ENCODE results near the gene KCNJ6. TPM values are rescaled to one million over a fixed set of nuclear protein-coding genes. Genes with fewer than 3 reads are reported as not detected.
A peak's percentile ranks its signal among the peaks of the same experiment; 100 is the strongest.
"Not testable (repeated sequence)": the region's sequence is repeated elsewhere in the genome, so short reads cannot be mapped to it uniquely, and the experiment has no call there.

KCNJ6 gene
- total RNA-seq: under 0.01 TPM

DNA sequence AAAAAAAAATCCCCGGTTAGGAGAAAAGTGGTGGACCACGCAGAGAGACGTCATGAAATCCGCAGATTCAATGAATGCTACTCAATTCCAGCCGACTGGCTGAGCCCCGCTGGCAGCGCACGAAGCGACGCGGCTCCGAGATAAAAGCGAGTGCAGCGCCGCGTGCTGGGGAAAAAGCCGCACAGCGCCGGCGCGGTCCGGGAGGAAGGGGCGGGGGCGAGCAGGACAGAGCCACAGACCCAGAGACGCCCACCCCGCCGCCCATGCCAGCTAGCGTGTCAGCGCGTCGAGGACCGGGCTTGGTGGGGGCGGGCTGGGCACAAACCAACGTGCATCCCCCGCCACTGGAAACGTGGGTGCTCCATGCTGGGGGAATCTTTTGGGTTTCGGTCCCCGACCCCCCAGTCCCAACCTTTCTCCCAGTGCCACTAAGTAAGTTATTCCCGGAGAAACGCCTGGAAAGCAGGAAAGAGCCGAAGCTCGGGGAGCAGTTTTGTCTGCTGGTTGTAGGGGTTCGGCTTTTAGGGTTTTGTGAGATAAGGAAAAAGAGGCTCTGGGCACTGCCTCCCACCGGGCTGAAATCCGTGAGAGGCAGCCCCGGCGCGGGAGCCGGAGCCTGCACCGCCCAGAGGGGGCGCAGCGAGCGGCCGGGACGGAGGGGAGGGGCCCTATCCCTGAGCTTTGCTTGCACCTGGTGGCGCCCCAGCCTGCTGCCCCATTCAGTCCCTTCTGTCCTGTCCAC, at the start of gene KCNJ6:
TSS of gene KCNJ6 (minus strand) at position 148 of the 742 bp plus-strand sequence. CDS start 75,775 bp downstream, outside the sequence.
- DNase-seq (ENCODE audit: low read depth in 2 of 3, low spot score in 2 of 3): peak in 2 of 3 donors; percentile 53 to 66

- DNase-seq (ENCODE audit: low read depth in 2 of 3, low spot score in 2 of 3): no peak
These were observed 49.0 kb upstream of the KCNJ6 start for GRCh38 chr21:37965088-37965805.

- no peak for DNase-seq (ENCODE audit: low read depth in 2 of 3, low spot score in 2 of 3)
These were observed 42.3 kb upstream of the KCNJ6 start for GRCh38 chr21:37958537-37958936.

- DNase-seq (ENCODE audit: low read depth in 2 of 3, low spot score in 2 of 3): no peak
These were observed 40.5 kb upstream of the KCNJ6 start for GRCh38 chr21:37956772-37957171.

DNA sequence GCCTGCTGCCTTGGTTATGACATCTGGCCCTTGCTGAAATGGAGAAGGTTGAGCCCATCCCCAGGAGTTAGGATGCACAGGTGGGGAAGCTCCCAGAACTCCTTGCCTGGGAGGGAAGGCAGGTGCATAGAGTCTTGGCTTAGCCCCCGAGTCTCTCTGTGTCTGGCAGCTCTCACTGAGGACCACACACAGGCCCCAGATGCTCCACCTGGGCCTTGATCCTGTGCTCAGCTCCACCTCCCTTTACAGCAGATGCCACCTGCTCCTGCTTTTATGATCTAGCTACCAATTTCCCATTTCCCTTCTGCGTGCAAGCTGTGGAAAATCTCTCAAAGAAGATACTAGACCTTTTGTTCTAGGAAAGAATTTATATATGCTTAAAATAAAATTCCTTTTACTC, 28.8 kb upstream of the KCNJ6 start:
- no peak for DNase-seq (ENCODE audit: low read depth in 2 of 3, low spot score in 2 of 3)

DNA sequence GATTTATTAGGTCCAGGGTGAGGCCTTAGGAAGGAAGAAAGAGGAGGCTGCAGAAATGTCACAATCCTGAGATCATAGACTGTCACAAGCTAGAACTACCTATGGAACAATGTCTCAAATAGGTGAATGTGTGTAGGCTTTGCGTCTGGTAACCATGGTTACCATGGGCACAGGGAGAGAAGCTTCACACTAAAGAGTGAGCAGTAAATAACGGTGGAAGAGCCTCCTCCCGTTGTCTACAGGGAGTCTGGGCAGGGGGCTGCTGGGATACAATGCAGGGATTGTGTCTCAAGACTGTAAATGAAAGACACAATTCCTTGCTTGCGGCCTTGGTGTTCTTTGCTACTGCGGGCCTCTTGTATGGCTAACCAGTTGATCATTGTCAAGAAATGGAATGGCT, 28.2 kb upstream of the KCNJ6 start:
- DNase-seq (ENCODE audit: low read depth in 2 of 3, low spot score in 2 of 3): no peak

DNA sequence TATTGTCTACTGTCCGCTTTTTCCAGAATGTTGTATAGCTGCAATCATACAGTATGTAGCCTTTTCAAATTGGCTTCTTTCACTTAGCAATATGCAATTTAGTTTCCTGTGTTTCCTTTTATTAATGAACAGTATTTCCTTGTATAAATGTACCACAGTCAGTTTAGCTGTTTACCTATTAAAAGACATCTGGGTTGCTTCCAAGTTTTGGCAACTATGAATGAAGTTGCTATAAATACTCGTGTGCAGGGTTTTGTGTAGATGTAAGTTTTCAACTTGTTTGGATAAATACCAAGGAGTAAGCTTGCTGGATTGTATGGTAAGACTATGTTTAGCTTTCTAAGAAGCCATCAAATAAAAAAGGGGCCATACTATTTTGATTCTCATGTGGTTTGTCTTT, 24.4 kb upstream of the KCNJ6 start:
- no peak for DNase-seq (ENCODE audit: low read depth in 2 of 3, low spot score in 2 of 3)

GRCh38 chr21:37939838-37940237, 23.6 kb upstream of the KCNJ6 start:
- DNase-seq (ENCODE audit: low read depth in 2 of 3, low spot score in 2 of 3): no peak

- no peak for DNase-seq (ENCODE audit: low read depth in 2 of 3, low spot score in 2 of 3)
These were observed 23.0 kb upstream of the KCNJ6 start for GRCh38 chr21:37939251-37939650.

GRCh38 chr21:37937668-37938067, 21.4 kb upstream of the KCNJ6 start:
- no peak for DNase-seq (ENCODE audit: low read depth in 2 of 3, low spot score in 2 of 3)

DNA sequence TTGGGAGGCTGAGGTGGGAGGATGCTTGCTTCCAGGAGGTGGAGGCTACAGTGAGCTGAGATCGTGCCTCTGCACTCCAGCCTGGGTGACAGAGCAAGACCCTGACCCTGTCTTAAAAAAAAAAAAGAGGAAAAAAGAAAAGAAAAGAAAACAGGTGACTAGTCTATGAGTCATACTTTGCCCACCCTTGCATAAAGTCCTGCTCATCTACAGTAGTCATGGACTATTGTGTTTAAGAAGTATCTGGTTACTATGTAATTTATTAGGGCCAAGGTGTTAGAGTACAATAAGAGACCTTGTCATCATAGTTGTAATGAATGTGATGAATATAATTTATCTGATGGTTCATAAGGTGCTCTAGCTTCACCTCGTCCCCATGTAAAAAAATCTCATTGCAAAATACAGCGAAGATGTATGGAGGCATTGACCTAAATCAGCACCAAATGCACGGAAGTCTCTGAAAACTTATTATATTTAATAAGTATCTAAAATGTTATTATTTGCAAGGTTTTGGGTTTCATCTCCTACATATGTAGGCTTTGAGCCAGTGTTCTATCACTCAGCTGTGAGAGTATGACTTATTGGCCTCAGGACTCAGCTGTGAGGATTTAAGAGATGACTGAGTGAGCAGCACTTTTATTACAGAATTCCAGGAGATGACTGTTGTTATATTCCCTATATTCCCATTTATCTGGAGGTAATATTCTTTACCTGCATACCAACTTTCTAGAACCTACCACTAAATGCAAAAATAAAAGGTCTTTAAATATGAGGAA, 19.9 kb upstream of the KCNJ6 start:
- no peak for DNase-seq (ENCODE audit: low read depth in 2 of 3, low spot score in 2 of 3)

GRCh38 chr21:37932936-37933335, 16.7 kb upstream of the KCNJ6 start:
- DNase-seq (ENCODE audit: low read depth in 2 of 3, low spot score in 2 of 3): no peak

GRCh38 chr21:37927711-37928110, 11.5 kb upstream of the KCNJ6 start:
- DNase-seq (ENCODE audit: low read depth in 2 of 3, low spot score in 2 of 3): no peak

DNA sequence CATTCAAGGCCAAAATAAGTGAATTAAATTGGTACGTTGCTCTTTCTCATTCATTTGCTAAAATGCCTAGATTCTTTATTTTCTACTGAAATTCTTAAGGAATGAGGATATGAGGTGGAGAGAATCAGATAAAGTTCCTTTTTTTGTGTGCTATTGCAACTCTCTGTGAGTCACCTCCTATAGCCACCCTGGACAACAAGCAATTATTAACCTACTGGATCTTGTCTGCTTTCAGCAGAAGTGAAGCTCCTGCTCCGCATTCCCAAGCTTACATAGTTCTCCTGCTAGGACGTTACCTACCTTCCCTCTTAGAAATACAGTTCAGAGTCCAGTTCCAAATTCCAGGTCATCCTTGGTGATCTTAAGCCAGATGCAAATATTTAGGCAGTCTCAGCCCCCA, 4.8 kb upstream of the KCNJ6 start:
- no peak for DNase-seq (ENCODE audit: low read depth in 2 of 3, low spot score in 2 of 3)

GRCh38 chr21:37920302-37920701, 4.0 kb upstream of the KCNJ6 start:
- DNase-seq (ENCODE audit: low read depth in 2 of 3, low spot score in 2 of 3): not testable (repeated sequence)

DNA sequence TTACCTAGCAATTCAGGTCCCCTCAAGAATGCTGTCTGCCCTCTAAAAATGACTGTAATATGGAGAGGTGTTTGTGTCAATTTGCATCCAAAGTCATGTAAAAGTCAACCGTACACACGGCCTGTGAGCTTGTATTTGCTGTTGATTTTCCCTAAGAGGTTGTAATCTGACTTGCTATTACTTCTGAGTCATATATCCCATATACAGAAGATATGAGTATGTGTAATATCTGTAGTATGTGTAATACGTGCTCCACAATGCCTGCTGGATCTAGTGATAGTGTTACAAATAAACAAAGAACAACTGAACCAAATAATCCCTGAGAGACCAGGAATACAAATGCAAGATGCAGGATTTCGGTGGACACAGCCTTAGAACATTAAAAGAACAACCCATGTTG, 1.4 kb upstream of the KCNJ6 start:
- no peak for DNase-seq (ENCODE audit: low read depth in 2 of 3, low spot score in 2 of 3)

GRCh38 chr21:37915941-37916309, 332 bp downstream of the KCNJ6 start:
- no peak for DNase-seq (ENCODE audit: low read depth in 2 of 3, low spot score in 2 of 3)

- no peak for DNase-seq (ENCODE audit: low read depth in 2 of 3, low spot score in 2 of 3)
These were observed 753 bp downstream of the KCNJ6 start for GRCh38 chr21:37915497-37915911.

DNA sequence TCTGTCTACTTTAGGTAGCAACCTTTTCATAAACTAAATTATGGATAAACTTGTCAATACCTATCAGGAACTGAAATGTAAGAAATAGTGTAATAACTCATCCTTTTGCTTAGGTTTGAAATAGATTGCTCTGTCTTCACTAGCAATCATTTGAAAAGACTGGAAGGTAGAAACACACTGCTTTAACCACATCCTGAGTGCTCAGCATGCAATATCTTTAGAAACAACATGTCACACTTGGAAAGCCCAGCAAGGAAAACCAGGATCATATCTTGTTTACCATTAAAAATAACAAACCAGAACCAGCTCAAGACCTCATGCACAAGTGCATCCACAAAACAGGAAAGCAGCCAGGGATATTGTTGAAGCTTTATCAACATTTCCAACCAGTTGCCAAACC, 3.6 kb downstream of the KCNJ6 start:
- DNase-seq (ENCODE audit: low read depth in 2 of 3, low spot score in 2 of 3): no peak

DNA sequence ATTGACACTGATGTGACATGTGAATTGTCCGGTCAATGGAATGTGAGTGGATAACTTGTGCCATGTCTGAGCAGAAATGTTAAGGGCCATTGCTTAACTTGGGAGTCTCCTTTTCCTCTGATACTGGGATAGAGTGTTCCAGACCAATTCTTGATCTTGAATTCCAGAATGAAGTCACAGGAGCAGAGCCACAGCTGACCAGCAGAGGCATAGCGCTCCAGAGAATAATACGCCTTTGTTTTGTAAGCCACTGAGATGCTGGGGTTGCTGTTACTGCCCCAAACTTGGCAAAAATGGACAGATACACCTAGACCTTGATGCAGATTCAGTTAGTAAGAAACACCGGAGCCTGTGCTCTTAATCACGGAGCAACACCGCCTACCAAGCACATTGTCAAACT, 6.3 kb downstream of the KCNJ6 start:
- DNase-seq (ENCODE audit: low read depth in 2 of 3, low spot score in 2 of 3): no peak

DNA sequence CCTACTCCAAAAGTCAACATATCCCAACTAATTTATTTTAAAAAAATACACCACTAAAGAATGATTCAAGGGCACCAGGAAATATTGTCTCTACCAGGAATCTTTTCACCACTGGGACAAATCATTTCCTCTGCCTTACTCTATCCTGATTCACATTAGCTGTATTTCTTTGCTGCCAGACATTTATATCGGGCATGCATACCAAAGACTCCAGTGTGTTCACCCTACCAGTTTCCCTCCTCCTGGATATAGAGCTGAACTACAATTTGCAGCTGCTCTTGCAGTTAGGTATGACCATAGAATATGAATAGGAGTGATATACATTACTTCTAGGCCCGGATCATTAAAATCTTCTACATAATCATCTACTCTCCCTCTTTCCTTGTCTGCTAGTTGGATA, 7.6 kb downstream of the KCNJ6 start:
- DNase-seq (ENCODE audit: low read depth in 2 of 3, low spot score in 2 of 3): no peak

DNA sequence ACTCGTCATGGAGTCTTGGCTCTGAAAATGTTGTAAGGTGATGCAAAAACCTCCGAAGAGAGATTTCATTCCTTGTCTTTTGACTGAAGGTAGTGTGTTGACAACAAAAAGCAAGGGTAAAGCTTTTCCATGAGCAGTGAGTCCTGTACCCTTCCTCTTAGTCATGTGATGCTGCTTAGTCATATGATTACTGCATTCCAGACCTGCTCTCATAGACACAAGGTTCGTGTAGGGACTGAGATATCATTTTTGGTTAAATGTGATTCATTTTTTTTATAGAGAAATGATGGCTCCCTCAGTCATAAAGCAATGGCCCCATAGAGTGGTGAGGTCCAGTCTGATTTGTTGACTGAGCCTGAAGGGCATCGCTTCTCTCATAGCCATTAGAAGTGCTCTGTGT, 9.2 kb downstream of the KCNJ6 start:
- DNase-seq (ENCODE audit: low read depth in 2 of 3, low spot score in 2 of 3): no peak
